GM12878 (cell line): ENCODE results near the gene PIEZO2. TPM values are rescaled to one million over a fixed set of nuclear protein-coding genes. Genes with fewer than 3 reads are reported as not detected.

Experiments used
- ASH2L ChIP-seq: fragments of 300-600, 200-600 bp; sonication (generic); IDR thresholded peaks from 2 replicates; pipeline ENCODE4 v1.6.1; 2017; ENCODE audit warnings: low read depth, mild to moderate bottlenecking, borderline replicate concordance
- BHLHE40 ChIP-seq, 2 experiments: fragments of 450-650 bp in 1 of 2; IDR thresholded peaks; 2 replicates each; pipeline ENCODE4 v1.6.1; 2011 to 2017; ENCODE audit warnings: low read depth in 2 of 2, borderline replicate concordance in 1 of 2, improper control_type of control experiment in 1 of 2, low read length in 1 of 2, mild to moderate bottlenecking in 1 of 2
- BMI1 ChIP-seq: fragments of 450-650 bp; IDR thresholded peaks from 2 replicates; pipeline ENCODE4 v1.6.1; 2016; ENCODE audit warnings: mild to moderate bottlenecking, moderate library complexity, borderline replicate concordance
- CHD1 ChIP-seq: IDR thresholded peaks from 2 replicates; pipeline ENCODE4 v1.6.1; 2012; ENCODE audit warnings: low read depth, low read length, improper control_type of control experiment
- CHD4 ChIP-seq: fragments of 200-600 bp; sonication (generic); IDR thresholded peaks from 2 replicates; pipeline ENCODE4 v1.6.1; 2016; ENCODE audit warnings: mild to moderate bottlenecking
- E4F1 ChIP-seq: fragments of 450-650 bp; IDR thresholded peaks from 2 replicates; pipeline ENCODE4 v1.6.1; 2018; ENCODE audit warnings: borderline replicate concordance, mild to moderate bottlenecking; ENCODE audit not compliant: partially characterized antibody
- EED ChIP-seq: sonication (generic); IDR thresholded peaks from 2 replicates; pipeline ENCODE4 v1.6.1; 2016; ENCODE audit warnings: antibody characterized with exemption, low read depth
- EGR1 ChIP-seq, 2 experiments: IDR thresholded peaks; 1 replicate in 1 of 2; 2 replicates in 1 of 2; pipeline ENCODE4 v1.6.1; 2011 to 2012; ENCODE audit warnings: low read depth in 2 of 2, low read length in 2 of 2, borderline replicate concordance in 1 of 2, mild to moderate bottlenecking in 1 of 2, moderate library complexity in 1 of 2
- ELK1 ChIP-seq: IDR thresholded peaks from 2 replicates; pipeline ENCODE4 v1.6.1; 2012; ENCODE audit warnings: low read depth, low read length, improper control_type of control experiment
- IKZF1 ChIP-seq: fragments of 450-650 bp; conservative IDR thresholded peaks from 2 replicates; pipeline ENCODE4 v1.6.1; 2017; ENCODE audit warnings: antibody characterized with exemption, mild to moderate bottlenecking
- IRF5 ChIP-seq: fragments of 450-650 bp; IDR thresholded peaks from 2 replicates; pipeline ENCODE4 v1.6.1; 2017; ENCODE audit warnings: borderline replicate concordance
- NBN ChIP-seq: fragments of 450-650 bp; IDR thresholded peaks from 2 replicates; pipeline ENCODE4 v1.6.1; 2016
- PKNOX1 ChIP-seq: fragments of 450-650 bp; IDR thresholded peaks from 2 replicates; pipeline ENCODE4 v1.6.1; 2016; ENCODE audit warnings: mild to moderate bottlenecking
- PRDM15 ChIP-seq: fragments of 450-650 bp; formaldehyde crosslinking; IDR thresholded peaks from 2 replicates; pipeline ENCODE4 v1.4.0; 2020; ENCODE audit warnings: mild to moderate bottlenecking, moderate library complexity
- RUNX3 ChIP-seq: IDR thresholded peaks from 2 replicates; pipeline ENCODE4 v1.6.1; 2012; ENCODE audit warnings: low read length, inconsistent platforms
- SIX5 ChIP-seq: IDR thresholded peaks from 2 replicates; pipeline ENCODE4 v1.6.1; 2011; ENCODE audit warnings: mild to moderate bottlenecking, low read depth, low read length, moderate library complexity; ENCODE audit not compliant: severe bottlenecking
- SMAD1 ChIP-seq: fragments of 450-650 bp; IDR thresholded peaks from 2 replicates; pipeline ENCODE4 v1.6.1; 2018; ENCODE audit warnings: mild to moderate bottlenecking, low read depth; ENCODE audit not compliant: partially characterized antibody
- STAT3 ChIP-seq: IDR thresholded peaks from 2 replicates; pipeline ENCODE4 v1.6.1; 2011; ENCODE audit warnings: low read depth, low read length, improper control_type of control experiment
- WRNIP1 ChIP-seq: IDR thresholded peaks from 2 replicates; pipeline ENCODE4 v1.6.1; 2011; ENCODE audit warnings: low read depth, low read length, improper control_type of control experiment, borderline replicate concordance
- YBX1 ChIP-seq: fragments of 450-650 bp; IDR thresholded peaks from 2 replicates; pipeline ENCODE4 v1.6.1; 2016; ENCODE audit warnings: antibody characterized with exemption
- ZNF207 ChIP-seq: fragments of 450-650 bp; IDR thresholded peaks from 2 replicates; pipeline ENCODE4 v1.6.1; 2014; ENCODE audit warnings: antibody characterized with exemption, mild to moderate bottlenecking, borderline replicate concordance
- ZZZ3 ChIP-seq: IDR thresholded peaks from 2 replicates; pipeline ENCODE4 v1.6.1; 2011; ENCODE audit warnings: low read depth; ENCODE audit not compliant: control insufficient read depth, insufficient read length
- polyA plus RNA-seq, 11 experiments: library from polyadenylated mRNA; depleted of rRNA in 4 of 11; unstranded in 6 of 11; stranded (reverse) in 5 of 11; fragments of >200 nt; fragmentation: Nextera tagmentation in 4 of 11; fragmentation: Illumina TruSeq in 1 of 11; extraction: Ambion mirVana in 4 of 11; extraction: Trizol in 1 of 11; gene quantifications; 1 replicate in 1 of 11; 2 replicates in 10 of 11; pipeline versions ENCODE4 v1.2.1 to v1.2.3, GENCODE V29; 2011 to 2016; ENCODE audit warnings: inconsistent platforms in 2 of 11, missing spikeins in 2 of 11, low read depth in 1 of 11
- total RNA-seq, 4 experiments: library from RNA; depleted of rRNA in 3 of 4; stranded (reverse); fragments of >200 nt in 3 of 4; fragmentation: Illumina TruSeq in 1 of 4; extraction: Trizol in 1 of 4; gene quantifications; 2 replicates each; pipeline versions ENCODE4 v1.2.1 to v1.2.3, GENCODE V29; 2013 to 2021

PIEZO2 gene
- total and polyA plus RNA-seq, 10 of the 15 experiments (the other 5 are each of a cell fraction or from before 2014, with no cell fraction given): 6.7 to 42.3 (median 27.4) TPM

GRCh38 chr18:10685484-10685883, 463.9 kb downstream of the PIEZO2 start (continued):
- no peak for TF ChIP-seq PRDM15 (CRISPR knock-in tag)
- no peak for TF ChIP-seq YBX1
- TF ChIP-seq RUNX3: peak; percentile 45
- no peak for TF ChIP-seq SMAD1
- TF ChIP-seq WRNIP1: no peak
- TF ChIP-seq EGR1 (IDR thresholded peaks at IDR 0.05; ENCODE audit: borderline replicate concordance in 1 of 2, low read depth in 2 of 2, low read length in 2 of 2): no peak
- TF ChIP-seq PKNOX1: peak; percentile 36
- no peak for TF ChIP-seq CHD4
- TF ChIP-seq NBN: no peak
- no peak for TF ChIP-seq IRF5
- peak; percentile 27 to 43; a peak in 2 of 4 replicates for TF ChIP-seq BHLHE40 (IDR thresholded peaks at IDR 0.05; ENCODE audit: borderline replicate concordance in 1 of 2, low read depth in 2 of 2, low read length in 1 of 2)
- TF ChIP-seq SIX5: no peak
- no peak for TF ChIP-seq ZNF207
- TF ChIP-seq ELK1: no peak
- no peak for TF ChIP-seq ASH2L
- TF ChIP-seq ZZZ3: no peak
- no peak for TF ChIP-seq STAT3
- TF ChIP-seq CHD1: no peak
- TF ChIP-seq BMI1: no peak
- peak; percentile 57 for TF ChIP-seq IKZF1
- no peak for TF ChIP-seq E4F1
- TF ChIP-seq EED: peak; percentile 65; the same call in 1 of the 2 replicates
